Left ventricle myocardium inferior (tissue), 1 donor: ENCODE data around the gene UBAP2. TPM values are rescaled to one million over a fixed set of nuclear protein-coding genes. Genes with fewer than 3 reads are reported as not detected.

Source experiments
- DNase-seq: peaks from one replicate; pipeline ENCODE4 v3.0.0-alpha.2; 2020
- H3K27ac ChIP-seq: fragments of 200-600 bp; replicated peaks from 2 replicates; pipeline ENCODE4 v1.8.0; 2021
- H3K27me3 ChIP-seq: fragments of 200-600 bp; 2 replicates; pipeline ENCODE4 v1.8.0; 2021; ENCODE audit warnings: low read depth
- H3K36me3 ChIP-seq: fragments of 200-600 bp; 2 replicates; pipeline ENCODE4 v1.8.0; 2021
- H3K4me1 ChIP-seq: fragments of 200-600 bp; 2 replicates; pipeline ENCODE4 v1.8.0; 2021
- H3K4me3 ChIP-seq: fragments of 200-600 bp; 2 replicates; pipeline ENCODE4 v1.8.0; 2021; ENCODE audit warnings: mild to moderate bottlenecking, moderate library complexity
- H3K9me3 ChIP-seq: fragments of 200-600 bp; replicated peaks from 2 replicates; pipeline ENCODE4 v1.8.0; 2021
- CTCF ChIP-seq: fragments of 200-600 bp; IDR thresholded peaks from 2 replicates; pipeline ENCODE4 v1.8.0; 2021; ENCODE audit warnings: antibody characterized with exemption, mild to moderate bottlenecking, borderline replicate concordance
- intact Hi-C: fragments of 100-400 bp; cut with micrococcal nuclease; formaldehyde crosslinking; loops from one replicate; pipeline ENCODE4 v1.11.0; 2022
- total RNA-seq: library from RNA; stranded (reverse); fragmentation: NEBNext Ultra II Directional; extraction: Animal tissue kit (Norgen Biotek cat#: 25700); gene quantifications from one replicate; pipeline ENCODE4 v1.2.1, GENCODE V29; 2021
- donor health status: DM: no; HTN: yes; CAD: no; lungs with severe emphysema.

UBAP2 gene
- total RNA-seq, 1 donor from 2014 or later, result 26.4 TPM

- intact Hi-C loops, result no loop called here
- Histone ChIP-seq H3K27me3 (no peaks in the 10 kb centered on the region), H3K4me1 (peaks cover 11% of the 10 kb centered on the region), H3K27ac (no peak overlapping the region), H3K36me3 (no peaks in the 10 kb centered on the region), H3K9me3 (no peaks in the 10 kb centered on the region), H3K4me3 (no peak overlapping the region)
- no peak for TF ChIP-seq CTCF
- no peak for DNase-seq
Measured at GRCh38 chr9:34079181-34079580, 30.5 kb upstream of the UBAP2 start.

DNA sequence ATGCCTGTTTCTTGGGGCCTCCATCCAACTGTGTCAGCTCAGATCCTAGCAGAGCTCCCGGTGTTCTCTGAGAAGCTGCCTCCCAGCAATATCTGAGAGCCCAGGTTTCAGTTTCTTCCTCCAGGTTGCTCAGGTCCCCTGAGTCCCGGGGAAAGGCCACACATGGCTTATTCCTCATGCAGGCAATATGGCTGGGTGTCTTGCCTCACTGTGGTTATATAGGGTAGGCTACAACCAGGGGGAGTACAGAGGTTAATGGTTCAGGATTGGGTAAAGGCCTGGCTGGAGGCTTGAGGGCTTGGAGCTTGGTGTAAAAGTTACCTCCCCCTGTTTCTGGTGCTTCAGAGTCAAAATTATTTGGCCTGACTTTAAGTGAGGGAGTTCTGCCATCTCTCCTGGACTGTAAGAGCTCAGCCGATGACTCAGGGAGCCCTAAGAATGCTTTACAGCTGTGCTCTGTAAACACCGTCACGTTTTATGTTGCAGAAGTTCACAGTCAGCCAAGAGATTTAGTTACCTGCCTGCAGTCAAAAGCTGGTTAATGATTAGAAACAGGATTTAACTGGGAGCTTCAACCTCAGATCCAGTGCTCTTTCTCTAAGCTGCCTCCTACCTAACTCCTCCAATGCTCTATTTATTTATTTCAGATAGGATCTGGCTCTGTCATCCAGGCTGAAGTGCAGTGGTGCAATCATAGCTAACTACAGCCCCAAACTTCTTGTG is 24.3 kb upstream of the UBAP2 start:
- Histone ChIP-seq H3K27me3 (no peaks in the 10 kb centered on the region), H3K4me3 (no peak overlapping the region), H3K27ac (no peak overlapping the region), H3K9me3 (no peaks in the 10 kb centered on the region), H3K4me1 (no peaks in the 10 kb centered on the region), H3K36me3 (no peaks in the 10 kb centered on the region)
- TF ChIP-seq CTCF, result no peak
- DNase-seq, result no peak
- intact Hi-C loops, result no loop called here

- Histone ChIP-seq H3K36me3 (no peaks in the 10 kb centered on the region), H3K27ac (no peak overlapping the region), H3K4me1 (no peaks in the 10 kb centered on the region), H3K4me3 (no peak overlapping the region), H3K27me3 (no peaks in the 10 kb centered on the region), H3K9me3 (no peaks in the 10 kb centered on the region)
- no peak for TF ChIP-seq CTCF
- intact Hi-C loops, result no loop called here
- no peak for DNase-seq
Measured at GRCh38 chr9:34072410-34072809, 23.7 kb upstream of the UBAP2 start.

GRCh38 chr9:34070606-34071324 is 22.1 kb upstream of the UBAP2 start:
- H3K9me3 ChIP-seq, result no peaks in the 10 kb centered on the region
- H3K27me3 ChIP-seq, result no peaks in the 10 kb centered on the region
- no peak overlapping the region for H3K4me3 ChIP-seq
- no peak for DNase-seq
- intact Hi-C loops, result no loop called here
- no peak for TF ChIP-seq CTCF
- no peak overlapping the region for H3K27ac ChIP-seq
- H3K4me1 ChIP-seq, result no peaks in the 10 kb centered on the region
- H3K36me3 ChIP-seq, result no peaks in the 10 kb centered on the region

DNA sequence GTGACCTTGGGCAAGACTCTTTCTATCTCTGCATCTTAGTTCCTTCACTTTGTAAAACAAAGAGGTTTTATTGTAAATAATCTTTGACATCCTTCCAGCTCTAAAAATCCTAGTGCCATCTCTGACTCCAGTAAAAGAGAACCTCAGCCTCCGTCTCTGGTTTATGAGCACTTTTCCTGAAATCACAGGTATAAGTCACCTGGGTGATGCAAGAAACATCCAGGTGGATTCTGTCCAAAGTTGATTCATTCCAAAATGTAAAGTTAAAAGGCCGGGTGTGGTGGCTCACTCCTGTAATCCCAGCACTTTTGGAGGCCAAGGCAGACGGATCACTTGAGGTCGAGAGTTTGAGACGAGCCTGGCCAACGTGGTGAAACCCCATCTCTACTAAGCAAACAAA is 21.1 kb upstream of the UBAP2 start:
- H3K4me3 ChIP-seq, result no peak overlapping the region
- intact Hi-C loops, result loop anchor here (10.0 kb wide), 1 partner anchor 95 kb away; no protein-coding TSS in a partner anchor
- H3K27ac ChIP-seq, result no peak overlapping the region
- DNase-seq, result no peak
- H3K36me3 ChIP-seq, result no peaks in the 10 kb centered on the region
- no peaks in the 10 kb centered on the region for H3K9me3 ChIP-seq
- H3K4me1 ChIP-seq, result no peaks in the 10 kb centered on the region
- no peak for TF ChIP-seq CTCF
- no peaks in the 10 kb centered on the region for H3K27me3 ChIP-seq
